Measurements from ENCODE around the gene TMEM63C.

- TF ChIP-seq CTCF (tag by site-specific recombination; IDR thresholded peaks at IDR 0.05): no peak
- no peak for TF ChIP-seq ZFP37 (tag by site-specific recombination; IDR thresholded peaks at IDR 0.05)
- no peak for TF ChIP-seq ZNF214 (tag by site-specific recombination; IDR thresholded peaks at IDR 0.05; ENCODE audit: borderline replicate concordance)
- TF ChIP-seq ZNF140 (tag by site-specific recombination; IDR thresholded peaks at IDR 0.05): no peak
- TF ChIP-seq ZNF138 (tag by site-specific recombination; IDR thresholded peaks at IDR 0.05; ENCODE audit: borderline replicate concordance): no peak
Observed at GRCh38 chr14:77250927-77251326, 69.3 kb downstream of the TMEM63C start.
